HAP-1 (cell line): ENCODE data around the gene SNX21.

Experiments
- DNase-seq, 2 experiments: peaks; one replicate each; pipeline ENCODE4 v3.0.0-alpha.2; 2016 to 2020; ENCODE audit warnings: low spot score in 2 of 2
- H3K27me3 ChIP-seq: fragments of 250-450 bp; sonication (Bioruptor Pico); 2 replicates; pipeline ENCODE4 v1.5.1; 2020; ENCODE audit warnings: low read depth, mild to moderate bottlenecking, moderate library complexity
- H3K36me3 ChIP-seq: fragments of 250-450 bp; sonication (Bioruptor Pico); replicated peaks from 2 replicates; pipeline ENCODE4 v1.5.1; 2020; ENCODE audit warnings: mild to moderate bottlenecking
- H3K4me1 ChIP-seq: fragments of 250-450 bp; sonication (Bioruptor Pico); 2 replicates; pipeline ENCODE4 v1.5.1; 2020; ENCODE audit warnings: mild to moderate bottlenecking
- H3K4me3 ChIP-seq: fragments of 250-450 bp; sonication (Bioruptor Pico); 2 replicates; pipeline ENCODE4 v1.5.1; 2020; ENCODE audit warnings: mild to moderate bottlenecking, moderate library complexity
- H3K9me3 ChIP-seq: fragments of 250-450 bp; sonication (Bioruptor Pico); 2 replicates; pipeline ENCODE4 v1.5.1; 2020; ENCODE audit warnings: mild to moderate bottlenecking, moderate library complexity
- in situ Hi-C: fragments of 300-500 bp; cut with MboI; formaldehyde crosslinking; loops from 3 replicates; pipeline ENCODE4 v1.14.3; 2020; ENCODE audit warnings: low sequenced_read_pairs, inconsistent platforms, mixed read lengths

The SNX21 gene

DNA sequence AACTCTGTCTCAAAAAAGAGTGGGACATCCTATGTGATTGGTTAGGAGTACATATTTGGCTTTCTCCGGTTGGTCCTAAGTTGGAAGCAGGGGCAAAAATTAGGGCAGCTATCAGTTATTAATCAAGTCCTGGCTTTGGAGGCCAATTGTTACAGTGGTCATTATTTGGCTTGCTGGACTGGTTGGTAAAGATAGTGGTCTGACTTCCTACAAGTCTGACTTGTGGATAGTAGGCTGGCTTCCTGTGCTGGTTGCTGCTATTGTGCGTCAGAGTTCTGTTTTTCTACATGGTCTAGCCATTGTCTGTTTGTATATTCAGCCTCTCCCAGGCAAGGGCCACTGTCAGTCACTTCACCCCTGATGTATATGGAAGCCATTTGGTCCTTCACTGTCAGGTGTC, 16.6 kb downstream of the SNX21 start:
- H3K4me3 ChIP-seq = no peak overlapping the region
- no peaks in the 10 kb centered on the region for H3K9me3 ChIP-seq
- H3K27me3 ChIP-seq = no peaks in the 10 kb centered on the region
- in situ Hi-C loops = no loop called here
- no peak for DNase-seq
- H3K36me3 ChIP-seq = peaks cover 27% of the 10 kb centered on the region
- no peaks in the 10 kb centered on the region for H3K4me1 ChIP-seq

GRCh38 chr20:45850926-45851325, 17.3 kb downstream of the SNX21 start:
- Histone ChIP-seq H3K4me3 (no peak overlapping the region), H3K27me3 (no peaks in the 10 kb centered on the region), H3K4me1 (no peaks in the 10 kb centered on the region), H3K36me3 (peaks cover 22% of the 10 kb centered on the region), H3K9me3 (no peaks in the 10 kb centered on the region)
- in situ Hi-C loops = no loop called here
- no peak for DNase-seq

DNA sequence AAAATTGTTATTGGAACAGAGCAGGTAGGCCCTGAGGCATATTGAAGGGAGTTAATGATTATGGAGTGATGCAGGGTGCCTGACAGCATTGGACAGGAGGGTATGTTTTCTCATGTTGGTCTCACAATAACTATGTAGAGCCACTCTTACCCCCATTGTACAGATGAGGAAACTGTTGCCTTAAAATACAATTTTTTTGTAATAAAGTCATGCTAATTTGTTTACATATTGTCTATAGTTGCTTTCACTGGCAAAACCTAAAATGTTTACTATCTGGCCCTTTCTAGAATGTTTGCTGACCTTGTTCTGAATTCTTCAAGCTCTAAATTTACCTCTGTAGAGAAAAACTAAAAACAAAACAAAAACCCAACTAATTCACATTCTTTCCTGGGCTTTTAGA, 17.9 kb downstream of the SNX21 start:
- H3K36me3 ChIP-seq = peaks cover 16% of the 10 kb centered on the region
- H3K4me1 ChIP-seq = peaks cover 4% of the 10 kb centered on the region
- no peaks in the 10 kb centered on the region for H3K9me3 ChIP-seq
- in situ Hi-C loops = no loop called here
- H3K27me3 ChIP-seq = no peaks in the 10 kb centered on the region
- no peak overlapping the region for H3K4me3 ChIP-seq
- DNase-seq = no peak

- DNase-seq = no peak
- in situ Hi-C loops = no loop called here
- no peak overlapping the region for H3K4me3 ChIP-seq
- H3K4me1 ChIP-seq = peaks cover 7% of the 10 kb centered on the region
- peaks cover 16% of the 10 kb centered on the region for H3K36me3 ChIP-seq
- H3K9me3 ChIP-seq = no peaks in the 10 kb centered on the region
- H3K27me3 ChIP-seq = no peaks in the 10 kb centered on the region
Observed at GRCh38 chr20:45852326-45852725, 18.7 kb downstream of the SNX21 start.

- in situ Hi-C loops = no loop called here
- Histone ChIP-seq H3K4me1 (peaks cover 13% of the 10 kb centered on the region), H3K27me3 (no peaks in the 10 kb centered on the region), H3K4me3 (no peak overlapping the region), H3K36me3 (peaks cover 11% of the 10 kb centered on the region), H3K9me3 (no peaks in the 10 kb centered on the region)
- no peak for DNase-seq
Observed at GRCh38 chr20:45853484-45853883, 19.9 kb downstream of the SNX21 start.

DNA sequence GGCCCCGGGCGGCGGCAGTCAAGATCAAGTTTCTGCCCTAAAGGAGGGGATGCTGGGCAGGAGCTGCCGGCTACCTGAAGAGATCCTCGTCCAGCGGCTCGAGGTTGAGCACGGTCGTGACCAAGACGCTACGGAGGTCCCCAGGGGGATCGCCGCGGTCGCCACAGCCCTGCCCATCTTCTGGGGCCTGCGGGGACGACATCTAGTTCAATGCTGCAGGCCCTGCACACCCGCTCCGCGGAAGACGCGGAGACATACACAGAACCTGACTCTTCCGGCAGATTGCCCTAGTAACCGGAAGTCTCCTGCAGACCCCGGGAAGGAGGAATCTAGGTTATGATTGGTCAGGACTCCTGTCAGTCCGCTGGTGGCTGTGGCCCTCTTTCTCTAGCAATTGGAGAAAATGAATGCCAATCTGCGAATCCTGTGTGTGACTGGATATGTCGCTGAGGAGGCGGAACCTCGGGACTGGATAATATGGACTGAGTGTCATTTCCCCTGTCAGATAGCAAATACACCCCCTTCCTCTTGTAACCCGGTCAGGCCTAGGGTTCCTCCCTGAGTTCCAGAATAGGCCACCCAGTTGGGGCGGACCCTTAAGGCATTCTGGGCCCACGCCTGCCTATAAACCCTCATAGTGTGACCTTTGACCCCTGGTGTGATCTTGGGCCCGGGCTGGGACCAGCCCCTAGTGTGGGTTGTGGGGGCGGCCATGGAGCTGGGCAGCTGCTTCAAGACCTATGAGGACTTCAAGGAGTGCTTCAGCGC, 23.7 kb downstream of the SNX21 start, which contains the start of the genes ACOT8 and ZSWIM3:
Gene ACOT8 (minus strand): TSS at position 279 of the 768 bp plus-strand sequence. CDS start 77 bp downstream, at position 202.
Gene ZSWIM3 (plus strand): TSS at position 501 of the 768 bp plus-strand sequence. CDS start 212 bp downstream, at position 713.
- Histone ChIP-seq H3K27me3 (no peaks in the 10 kb centered on the region), H3K36me3 (peaks cover 9% of the 10 kb centered on the region; the same call in 1 of the 2 replicates), H3K4me1 (peaks cover 17% of the 10 kb centered on the region), H3K9me3 (no peaks in the 10 kb centered on the region), H3K4me3 (peak within 1 kb of the TSS; percentile 76)
- in situ Hi-C loops = no loop called here
- DNase-seq = peak; percentile 99

DNA sequence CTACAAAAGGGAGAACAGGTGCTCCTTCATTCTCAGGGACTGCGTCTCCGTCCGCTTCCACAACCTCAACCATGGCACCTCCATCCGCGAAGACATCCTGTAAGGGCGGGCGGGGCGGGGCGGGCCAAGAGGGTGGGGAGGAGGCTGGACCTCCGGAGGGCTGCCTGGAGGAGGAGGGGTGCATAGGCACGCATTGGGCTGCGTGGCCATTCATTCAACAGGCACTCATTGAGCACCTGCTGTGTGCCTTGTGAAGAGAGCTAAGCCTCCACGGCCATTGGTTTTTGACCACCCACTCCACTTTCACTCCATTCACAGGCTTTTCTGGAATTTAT, 24.2 kb downstream of the SNX21 start:
- Histone ChIP-seq H3K27me3 (no peaks in the 10 kb centered on the region), H3K9me3 (no peaks in the 10 kb centered on the region), H3K36me3 (0 out of 2 replicates have a peak, but pooled peaks cover 7% of the 10 kb centered on the region), H3K4me1 (peaks cover 17% of the 10 kb centered on the region), H3K4me3 (peak overlapping the region; percentile 76)
- in situ Hi-C loops = no loop called here
- DNase-seq = peak in 1 of 2 experiments; percentile 47

- H3K4me3 ChIP-seq = no peak overlapping the region
- in situ Hi-C loops = no loop called here
- no peak for DNase-seq
- peaks cover 17% of the 10 kb centered on the region for H3K4me1 ChIP-seq
- no peaks in the 10 kb centered on the region for H3K9me3 ChIP-seq
- no peaks in the 10 kb centered on the region for H3K27me3 ChIP-seq
- H3K36me3 ChIP-seq = 0 out of 2 replicates have a peak, but pooled peaks cover 3% of the 10 kb centered on the region
Observed at GRCh38 chr20:45859916-45860315, 26.3 kb downstream of the SNX21 start.

DNA sequence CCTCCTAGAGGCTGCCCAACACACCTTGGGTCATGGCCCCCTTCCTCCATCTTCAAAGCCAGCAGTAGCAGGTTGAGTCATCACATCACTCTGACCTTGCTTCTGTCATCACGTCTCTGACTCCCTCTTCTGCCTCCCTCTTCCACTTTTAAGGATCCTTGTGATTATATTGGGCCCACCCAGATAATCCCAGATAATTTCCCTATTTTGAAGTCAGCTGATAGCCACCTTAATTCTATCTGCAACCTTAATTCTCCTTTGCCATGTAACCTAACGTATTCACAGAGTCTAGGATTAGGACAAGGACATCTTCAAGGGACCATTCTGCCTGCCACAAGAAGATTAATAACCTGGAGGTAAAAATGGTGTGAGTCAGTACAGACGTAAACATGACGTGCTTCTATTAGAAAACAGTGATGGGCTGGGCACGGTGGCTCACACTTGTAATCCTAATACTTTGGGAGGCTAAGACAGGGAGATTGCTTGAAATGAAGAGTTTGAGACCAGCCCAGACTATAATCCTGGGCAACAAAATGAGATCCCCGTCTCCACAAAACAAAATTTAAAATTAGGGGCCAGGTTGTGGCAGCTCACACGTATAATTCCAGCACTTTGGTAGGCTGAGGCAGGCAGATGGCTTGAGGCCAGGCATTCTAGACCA, 27.1 kb downstream of the SNX21 start:
- no peak for DNase-seq

GRCh38 chr20:45861221-45862075, 27.8 kb downstream of the SNX21 start:
- Histone ChIP-seq H3K4me1 (peaks cover 25% of the 10 kb centered on the region), H3K27me3 (no peaks in the 10 kb centered on the region), H3K4me3 (no peak overlapping the region), H3K9me3 (no peaks in the 10 kb centered on the region), H3K36me3 (no peaks in the 10 kb centered on the region)
- DNase-seq = peak in 1 of 2 experiments; percentile 49
- in situ Hi-C loops = no loop called here

More for the DNA sequence above, 27.1 kb downstream of the SNX21 start:
- Histone ChIP-seq H3K4me3 (no peak overlapping the region), H3K27me3 (no peaks in the 10 kb centered on the region), H3K9me3 (no peaks in the 10 kb centered on the region), H3K36me3 (no peaks in the 10 kb centered on the region), H3K4me1 (peaks cover 21% of the 10 kb centered on the region)
- in situ Hi-C loops = no loop called here

DNA sequence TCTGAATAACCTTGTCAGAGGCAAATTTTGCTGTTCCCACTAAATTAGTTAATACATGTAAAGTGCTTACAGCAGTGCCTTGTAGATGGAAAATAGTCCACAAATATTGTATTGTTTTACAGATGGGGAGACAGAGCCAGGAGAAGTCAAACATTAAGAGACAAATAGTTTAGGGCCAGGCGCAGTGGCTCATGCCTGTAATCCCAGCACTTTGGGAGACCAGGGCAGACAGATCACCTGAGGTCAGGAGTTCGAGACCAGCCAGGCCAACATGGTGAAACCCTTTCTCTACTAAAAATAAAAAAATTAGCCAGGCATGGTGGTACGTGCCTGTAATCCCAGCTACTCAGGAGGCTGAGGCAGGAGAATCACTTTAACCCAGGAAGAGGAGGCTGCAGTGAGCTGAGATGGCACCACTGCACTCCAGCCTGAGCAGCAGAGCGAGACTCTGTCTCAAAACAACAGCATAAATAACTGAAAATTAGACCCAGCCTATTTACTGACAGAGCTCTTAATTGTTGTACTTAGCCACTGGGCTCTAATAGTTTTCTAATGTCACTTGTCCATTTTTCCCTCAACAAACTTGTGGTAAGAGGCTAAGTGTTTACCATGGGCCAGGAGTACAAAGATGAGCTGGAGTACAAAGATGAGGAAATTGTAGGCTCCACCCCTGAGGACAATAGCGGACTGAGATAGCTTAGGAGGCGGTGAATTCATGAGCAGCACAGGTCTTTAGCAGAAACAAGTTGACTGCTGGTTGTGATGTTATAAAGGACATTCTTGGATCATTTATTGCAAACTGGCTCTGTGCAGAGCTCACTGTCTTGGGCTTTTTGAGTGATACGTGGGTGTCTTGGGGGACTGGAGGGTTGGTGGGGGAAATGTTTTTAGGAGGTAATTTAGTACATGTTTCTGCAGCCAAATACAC, 30.2 kb downstream of the SNX21 start:
- in situ Hi-C loops = no loop called here
- peak in 1 of 2 experiments; percentile 26 for DNase-seq

DNA sequence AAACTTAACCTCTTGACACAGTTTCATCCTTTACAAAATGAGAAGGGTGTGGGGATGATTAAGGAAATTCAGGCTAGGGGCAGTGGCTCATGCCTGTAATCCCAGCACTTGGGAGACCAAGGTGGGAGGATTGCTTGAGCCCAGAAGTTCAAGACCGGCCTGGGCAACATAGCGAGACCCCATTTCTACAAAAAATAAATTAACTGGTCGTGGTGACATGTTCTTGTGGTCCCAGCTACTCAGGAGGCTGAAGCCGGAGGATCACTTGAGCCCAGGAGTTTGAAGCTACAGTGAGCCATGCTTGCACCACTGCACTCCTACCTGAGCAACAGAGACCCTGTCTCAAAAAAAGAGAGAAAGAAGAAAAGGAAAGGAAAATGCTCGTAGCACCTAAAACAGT, 32.9 kb downstream of the SNX21 start:
- H3K9me3 ChIP-seq = no peaks in the 10 kb centered on the region
- no peak overlapping the region for H3K4me3 ChIP-seq
- DNase-seq = no peak
- in situ Hi-C loops = no loop called here
- no peaks in the 10 kb centered on the region for H3K36me3 ChIP-seq
- H3K27me3 ChIP-seq = no peaks in the 10 kb centered on the region
- H3K4me1 ChIP-seq = peaks cover 12% of the 10 kb centered on the region

More for the DNA sequence above, 30.2 kb downstream of the SNX21 start:
- Histone ChIP-seq H3K9me3 (no peaks in the 10 kb centered on the region), H3K27me3 (no peaks in the 10 kb centered on the region), H3K4me1 (peaks cover 13% of the 10 kb centered on the region), H3K4me3 (no peak overlapping the region), H3K36me3 (no peaks in the 10 kb centered on the region)
